NOMO-1 treated with dmso at 0.1 percent for 144 hours (cell line): ENCODE measurements around the gene PDK2.

Source experiments
- DNase-seq: peaks from one replicate; lab custom pipeline; 2025; ENCODE audit not compliant: unreplicated experiment; lab: John Stamatoyannopoulos, UW

The PDK2 gene

GRCh38 chr17:50078430-50078829 lies 16.7 kb upstream of the PDK2 start:
- DNase-seq: no peak

GRCh38 chr17:50079334-50080095 lies 15.6 kb upstream of the PDK2 start:
- no peak for DNase-seq

- DNase-seq: no peak
These were observed 15.1 kb upstream of the PDK2 start for GRCh38 chr17:50080096-50080480.

GRCh38 chr17:50080827-50081226 lies 14.3 kb upstream of the PDK2 start:
- DNase-seq: no peak

- no peak for DNase-seq
These were observed 13.4 kb upstream of the PDK2 start for GRCh38 chr17:50081757-50082156.

GRCh38 chr17:50087246-50087911 lies 7.8 kb upstream of the PDK2 start:
- DNase-seq: peak; percentile 32

GRCh38 chr17:50087912-50088405 lies 7.2 kb upstream of the PDK2 start:
- no peak for DNase-seq

- no peak for DNase-seq
These were observed 6.0 kb upstream of the PDK2 start for GRCh38 chr17:50088952-50089825.

- DNase-seq: no peak
These were observed 5.1 kb upstream of the PDK2 start for GRCh38 chr17:50090071-50090470.

- no peak for DNase-seq
These were observed 3.9 kb upstream of the PDK2 start for GRCh38 chr17:50090971-50091917.

GRCh38 chr17:50091918-50092285 lies 3.2 kb upstream of the PDK2 start:
- no peak for DNase-seq

- DNase-seq: no peak
These were observed 1.9 kb upstream of the PDK2 start for GRCh38 chr17:50093246-50093645.

GRCh38 chr17:50093807-50094206 lies 1.3 kb upstream of the PDK2 start:
- DNase-seq: no peak

- DNase-seq: peak; percentile 34
These were observed 853 bp upstream of the PDK2 start for GRCh38 chr17:50094243-50094752.

- DNase-seq: no peak
These were observed 481 bp downstream of the PDK2 start for GRCh38 chr17:50095626-50096037.

GRCh38 chr17:50096092-50096491 lies 941 bp downstream of the PDK2 start:
- no peak for DNase-seq

- DNase-seq: no peak
These were observed 1.6 kb downstream of the PDK2 start for GRCh38 chr17:50096758-50097157.

GRCh38 chr17:50097455-50097854 lies 2.3 kb downstream of the PDK2 start:
- no peak for DNase-seq

- no peak for DNase-seq
These were observed 2.8 kb downstream of the PDK2 start for GRCh38 chr17:50097926-50098325.

GRCh38 chr17:50098583-50098982 lies 3.4 kb downstream of the PDK2 start:
- no peak for DNase-seq
